ENCODE data around the gene GPHN. TPM values are rescaled to one million over a fixed set of nuclear protein-coding genes. Genes with fewer than 3 reads are reported as not detected.

GPHN gene
- total and polyA plus RNA-seq, 7 donors, result 8.1 to 39.7 (median 22.3) TPM

- H3K4me3 ChIP-seq, result peak overlapping the region; percentile 2
- TF ChIP-seq CTCF (IDR thresholded peaks at IDR 0.05), result no peak
- 39 to 59% (median 54%) methylated on average over 1 of the region's 1 CpG for WGBS, 3 donors
- no peak for DNase-seq
- H3K27ac ChIP-seq, result peak overlapping the region; percentile 95
- intact Hi-C loops (cut with DNase I), result no loop called here
- no peak for ATAC-seq
- no peaks in the 10 kb centered on the region for H3K36me3 ChIP-seq (ENCODE audit: insufficient read depth in 1 of 2, low read depth in 1 of 2)
- peaks cover 56% of the 10 kb centered on the region for H3K4me1 ChIP-seq
- H3K9me3 ChIP-seq, result no peaks in the 10 kb centered on the region
- H3K27me3 ChIP-seq (ENCODE audit: insufficient read depth in 3 of 3, low read length in 2 of 3), result no peaks in the 10 kb centered on the region
These were observed 3.9 kb downstream of the GPHN start for GRCh38 chr14:66511849-66512248.

- ATAC-seq (peak in 3 of 4 donors; percentile 72 to 83 (median 81)), DNase-seq (no peak)
- WGBS, 3 donors, result 87 to 93% (median 93%) methylated on average over 2 of the region's 2 CpGs
- no peaks in the 10 kb centered on the region for H3K27me3 ChIP-seq (ENCODE audit: insufficient read depth in 3 of 3, low read length in 2 of 3)
- H3K36me3 ChIP-seq (ENCODE audit: insufficient read depth in 1 of 2, low read depth in 1 of 2), result no peaks in the 10 kb centered on the region
- no peaks in the 10 kb centered on the region for H3K9me3 ChIP-seq
- H3K4me3 ChIP-seq, result no peak overlapping the region
- no peak for TF ChIP-seq CTCF (IDR thresholded peaks at IDR 0.05)
- intact Hi-C loops (cut with DNase I), result no loop called here
- H3K4me1 ChIP-seq, result peaks cover 51% of the 10 kb centered on the region
- no peak overlapping the region for H3K27ac ChIP-seq
These were observed 6.3 kb downstream of the GPHN start for GRCh38 chr14:66514213-66514612.

GRCh38 chr14:66530526-66530925, 22.6 kb downstream of the GPHN start:
- no peak for DNase-seq
- H3K4me3 ChIP-seq, result no peak overlapping the region
- 92 to 96% (median 92%) methylated on average over 9 of the region's 9 CpGs for WGBS, 3 donors
- no peaks in the 10 kb centered on the region for H3K27me3 ChIP-seq (ENCODE audit: insufficient read depth in 3 of 3, low read length in 2 of 3)
- H3K36me3 ChIP-seq (ENCODE audit: insufficient read depth in 1 of 2, low read depth in 1 of 2), result no peaks in the 10 kb centered on the region
- no peaks in the 10 kb centered on the region for H3K4me1 ChIP-seq
- H3K9me3 ChIP-seq, result no peaks in the 10 kb centered on the region
- no peak overlapping the region for H3K27ac ChIP-seq
- intact Hi-C loops (cut with DNase I), result no loop called here
- no peak for ATAC-seq
- TF ChIP-seq CTCF (IDR thresholded peaks at IDR 0.05), result no peak

GRCh38 chr14:66539034-66539433, 31.1 kb downstream of the GPHN start:
- ATAC-seq (no peak), DNase-seq (no peak)
- intact Hi-C loops (cut with DNase I), result no loop called here
- Histone ChIP-seq H3K4me3 (no peak overlapping the region), H3K4me1 (peaks cover 20% of the 10 kb centered on the region), H3K9me3 (no peaks in the 10 kb centered on the region), H3K36me3 (ENCODE audit: insufficient read depth in 1 of 2, low read depth in 1 of 2) (no peaks in the 10 kb centered on the region), H3K27ac (no peak overlapping the region), H3K27me3 (ENCODE audit: insufficient read depth in 3 of 3, low read length in 2 of 3) (no peaks in the 10 kb centered on the region)
- 84 to 89% (median 88%) methylated on average over 3 of the region's 3 CpGs for whole genome bisulfite sequencing, 3 donors
- TF ChIP-seq CTCF (IDR thresholded peaks at IDR 0.05), result no peak

- Histone ChIP-seq H3K36me3 (ENCODE audit: insufficient read depth in 1 of 2, low read depth in 1 of 2) (no peaks in the 10 kb centered on the region), H3K9me3 (no peaks in the 10 kb centered on the region), H3K27ac (no peak overlapping the region), H3K4me1 (peaks cover 20% of the 10 kb centered on the region), H3K4me3 (no peak overlapping the region), H3K27me3 (ENCODE audit: insufficient read depth in 3 of 3, low read length in 2 of 3) (no peaks in the 10 kb centered on the region)
- ATAC-seq, result no peak
- WGBS, 3 donors, result 46 to 64% (median 52%) methylated on average over 1 of the region's 1 CpG
- no peak for TF ChIP-seq CTCF (IDR thresholded peaks at IDR 0.05)
- DNase-seq, result no peak
- intact Hi-C loops (cut with DNase I), result no loop called here
These were observed 32.1 kb downstream of the GPHN start for GRCh38 chr14:66540038-66540437.
